A673 (cell line): ENCODE data around the gene DUS2. TPM values are rescaled to one million over a fixed set of nuclear protein-coding genes. Genes with fewer than 3 reads are reported as not detected.

Experiments used
- BruUV-seq: library from RNA; stranded (reverse); fragments of 400-500 nt; replicated peaks from 2 replicates; lab custom pipeline; 2021; lab: Mats Ljungman, UMichigan
- CTCF ChIA-PET: fragments of 300-600 bp; sonication (Branson Sonifier 250); formaldehyde crosslinking; loops from one replicate; lab custom pipeline; 2022; ENCODE audit warnings: antibody characterized with exemption; lab: Charles Lee
- POLR2A ChIA-PET: fragments of 300-600 bp; sonication (Branson Sonifier 250); formaldehyde crosslinking; loops from one replicate; lab custom pipeline; 2022; ENCODE audit warnings: antibody characterized with exemption; ENCODE audit not compliant: low non-redundant PET; lab: Charles Lee
- DNase-seq: peaks from one replicate; pipeline ENCODE4 v3.0.0-alpha.2; 2015; ENCODE audit warnings: low spot score
- H3K27ac ChIP-seq: fragments of 200-600 bp; sonication (generic); 2 replicates; pipeline ENCODE4 v1.5.1; 2016; ENCODE audit warnings: mixed run types, low read depth, mild to moderate bottlenecking, mixed read lengths, antibody characterized with exemption, low read length; ENCODE audit not compliant: poor library complexity, severe bottlenecking
- H3K27me3 ChIP-seq: fragments of 200-600 bp; sonication (generic); replicated peaks from 2 replicates; pipeline ENCODE4 v1.6.1; 2017; ENCODE audit warnings: mixed run types, low read depth, mild to moderate bottlenecking, mixed read lengths, antibody characterized with exemption, low read length; ENCODE audit not compliant: insufficient read depth, poor library complexity
- H3K36me3 ChIP-seq: fragments of 200-600 bp; sonication (generic); 2 replicates; pipeline ENCODE4 v1.6.1; 2016; ENCODE audit warnings: mixed run types, mild to moderate bottlenecking, mixed read lengths, antibody characterized with exemption, low read length; ENCODE audit not compliant: insufficient read depth, poor library complexity, severe bottlenecking
- H3K4me1 ChIP-seq: fragments of 200-600 bp; sonication (generic); 2 replicates; pipeline ENCODE4 v1.6.1; 2017; ENCODE audit warnings: mixed run types, mild to moderate bottlenecking, mixed read lengths, antibody characterized with exemption, low read length; ENCODE audit not compliant: insufficient read depth, poor library complexity, severe bottlenecking
- H3K4me3 ChIP-seq: fragments of 200-600 bp; sonication (generic); 2 replicates; pipeline ENCODE4 v1.5.1; 2016; ENCODE audit warnings: low read depth, mixed run types, mild to moderate bottlenecking, mixed read lengths, low read length; ENCODE audit not compliant: poor library complexity, severe bottlenecking
- H3K9me3 ChIP-seq: fragments of 200-600 bp; sonication (generic); 2 replicates; pipeline ENCODE4 v1.6.1; 2016; ENCODE audit warnings: mixed run types, low read depth, mild to moderate bottlenecking, mixed read lengths, antibody characterized with exemption, low read length; ENCODE audit not compliant: poor library complexity, severe bottlenecking
- EZH2 ChIP-seq: fragments of 200-600 bp; sonication (generic); IDR thresholded peaks from 2 replicates; pipeline ENCODE4 v1.6.1; 2017; ENCODE audit warnings: borderline replicate concordance, low read depth, mild to moderate bottlenecking, mixed read lengths, antibody characterized with exemption, low read length; ENCODE audit not compliant: poor library complexity, severe bottlenecking
- intact Hi-C: fragments of 100-400 bp; cut with micrococcal nuclease; formaldehyde crosslinking; loops from one replicate; pipeline ENCODE4 v1.10.0; 2022; ENCODE audit not compliant: unreplicated experiment
- total RNA-seq: library from RNA; stranded (reverse); gene quantifications from 2 replicates; pipeline ENCODE4 v1.2.3, GENCODE V29; 2021
- TF ChIP-seq, protein P1 (sequence below): fragments of 300-800, 200-600 bp; sonication (generic); conservative IDR thresholded peaks from 2 replicates; pipeline ENCODE4 v1.5.1; 2017; ENCODE audit warnings: low read depth, mild to moderate bottlenecking, antibody characterized with exemption, low read length, moderate library complexity, mixed read lengths

DUS2 gene
- total RNA-seq, 1 experiment from 2014 or later: 19.7 TPM

DNA sequence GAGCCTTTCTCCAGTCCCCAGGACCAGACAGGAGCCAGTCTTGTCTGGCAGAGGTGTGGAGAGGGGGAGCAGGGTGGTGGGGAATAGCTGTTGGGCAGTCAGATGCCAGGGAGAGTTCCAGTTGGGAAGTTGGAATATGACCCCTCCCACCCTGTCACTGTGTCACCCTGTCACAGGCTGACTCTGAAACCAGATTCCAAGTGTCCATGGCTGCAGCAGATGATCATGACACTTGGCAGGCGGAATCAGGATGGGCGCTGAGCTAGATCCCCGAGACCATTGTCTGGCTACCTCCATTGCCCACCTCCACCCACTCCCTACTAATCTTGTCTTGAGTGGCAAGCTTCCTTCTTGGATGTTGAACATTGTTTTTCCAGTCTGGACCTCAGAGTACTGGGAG is 52.9 kb downstream of the DUS2 start:
- H3K27me3 ChIP-seq: no peaks in the 10 kb centered on the region
- no peak overlapping the region for H3K4me3 ChIP-seq
- H3K9me3 ChIP-seq: no peaks in the 10 kb centered on the region
- no TSS peak for BruUV-seq
- POLR2A ChIA-PET: no interaction called here
- H3K27ac ChIP-seq: no peak overlapping the region
- no peaks in the 10 kb centered on the region for H3K4me1 ChIP-seq
- DNase-seq: no peak
- CTCF ChIA-PET: no interaction called here
- intact Hi-C loops: no loop called here
- TF ChIP-seq EZH2: no peak
- TF ChIP-seq, protein P1, sequence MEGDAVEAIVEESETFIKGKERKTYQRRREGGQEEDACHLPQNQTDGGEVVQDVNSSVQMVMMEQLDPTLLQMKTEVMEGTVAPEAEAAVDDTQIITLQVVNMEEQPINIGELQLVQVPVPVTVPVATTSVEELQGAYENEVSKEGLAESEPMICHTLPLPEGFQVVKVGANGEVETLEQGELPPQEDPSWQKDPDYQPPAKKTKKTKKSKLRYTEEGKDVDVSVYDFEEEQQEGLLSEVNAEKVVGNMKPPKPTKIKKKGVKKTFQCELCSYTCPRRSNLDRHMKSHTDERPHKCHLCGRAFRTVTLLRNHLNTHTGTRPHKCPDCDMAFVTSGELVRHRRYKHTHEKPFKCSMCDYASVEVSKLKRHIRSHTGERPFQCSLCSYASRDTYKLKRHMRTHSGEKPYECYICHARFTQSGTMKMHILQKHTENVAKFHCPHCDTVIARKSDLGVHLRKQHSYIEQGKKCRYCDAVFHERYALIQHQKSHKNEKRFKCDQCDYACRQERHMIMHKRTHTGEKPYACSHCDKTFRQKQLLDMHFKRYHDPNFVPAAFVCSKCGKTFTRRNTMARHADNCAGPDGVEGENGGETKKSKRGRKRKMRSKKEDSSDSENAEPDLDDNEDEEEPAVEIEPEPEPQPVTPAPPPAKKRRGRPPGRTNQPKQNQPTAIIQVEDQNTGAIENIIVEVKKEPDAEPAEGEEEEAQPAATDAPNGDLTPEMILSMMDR: no peak
- H3K36me3 ChIP-seq: peaks cover 7% of the 10 kb centered on the region

DNA sequence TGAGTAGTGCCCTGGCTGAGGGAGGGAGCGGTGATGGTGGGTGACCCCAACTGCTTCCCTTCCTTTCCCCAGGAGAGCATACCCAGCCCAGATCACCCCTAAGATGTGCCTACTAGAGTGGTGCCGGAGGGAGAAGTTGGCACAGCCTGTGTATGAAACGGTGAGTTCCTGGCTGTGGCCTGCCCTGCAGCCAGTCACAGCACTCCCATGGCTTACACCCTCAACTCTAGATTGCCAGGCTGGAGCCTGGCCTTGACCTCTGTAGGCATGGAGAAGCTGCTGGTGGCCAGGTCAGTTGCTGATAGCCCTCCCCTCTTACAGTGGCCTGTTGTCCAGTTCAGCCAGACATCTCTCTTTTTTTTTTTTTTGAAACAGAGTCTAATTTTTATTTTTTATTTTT is 53.5 kb downstream of the DUS2 start:
- Histone ChIP-seq H3K36me3 (peaks cover 7% of the 10 kb centered on the region), H3K27me3 (no peaks in the 10 kb centered on the region), H3K9me3 (no peaks in the 10 kb centered on the region), H3K4me1 (no peaks in the 10 kb centered on the region), H3K27ac (no peak overlapping the region), H3K4me3 (no peak overlapping the region)
- POLR2A ChIA-PET: no interaction called here
- TF ChIP-seq, protein P1: no peak
- TF ChIP-seq EZH2: no peak
- no peak for DNase-seq
- BruUV-seq: no TSS peak
- intact Hi-C loops: no loop called here
- CTCF ChIA-PET: no interaction called here

DNA sequence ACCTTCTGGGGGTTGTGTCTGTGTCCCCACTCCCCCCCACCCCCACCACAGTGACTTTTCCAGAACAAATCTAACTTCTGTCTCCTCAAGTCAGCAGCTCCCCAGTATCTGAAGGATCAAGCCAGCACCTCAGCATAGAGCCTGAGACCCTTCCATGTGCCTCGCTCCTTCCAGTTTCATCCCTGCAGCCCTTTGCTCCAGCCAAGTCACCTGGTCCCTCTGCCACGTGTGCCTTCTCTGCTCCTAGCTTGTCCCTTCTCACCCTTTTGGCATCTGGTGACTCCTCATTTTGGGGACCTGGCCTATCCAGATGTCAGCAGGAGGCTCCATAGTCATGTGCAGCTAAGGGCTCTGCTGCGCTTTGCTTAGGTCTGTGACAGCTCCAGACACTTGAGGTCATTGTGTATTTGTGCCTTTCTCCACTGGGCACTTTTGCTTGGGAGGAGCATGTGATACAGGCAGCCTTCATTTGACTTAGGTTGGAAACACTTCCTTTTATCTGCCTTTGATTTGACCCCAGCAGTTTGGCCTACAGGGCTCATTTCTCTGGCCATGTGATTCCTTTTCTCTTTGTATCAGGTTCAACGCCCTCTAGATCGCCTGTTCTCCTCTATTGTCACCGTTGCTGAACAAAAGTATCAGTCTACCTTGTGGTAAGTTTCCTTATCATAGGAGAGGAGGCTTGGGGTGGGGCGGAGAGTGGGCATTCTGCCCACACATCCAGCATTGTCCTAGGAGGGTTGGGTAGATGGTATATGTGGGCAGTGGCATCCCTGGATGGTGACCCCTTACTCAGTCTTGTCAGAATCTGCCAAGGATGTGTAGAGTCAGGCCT is 55.0 kb downstream of the DUS2 start:
- ChIA-PET POLR2A (interaction anchor here (0.6 kb wide), 1 partner anchor 59 kb away, joined by 5 read pairs; no protein-coding TSS in a partner anchor), CTCF (no interaction called here)
- no TSS peak for BruUV-seq
- Histone ChIP-seq H3K36me3 (peaks cover 7% of the 10 kb centered on the region), H3K4me1 (no peaks in the 10 kb centered on the region), H3K4me3 (no peak overlapping the region), H3K27ac (no peak overlapping the region), H3K9me3 (no peaks in the 10 kb centered on the region), H3K27me3 (no peaks in the 10 kb centered on the region)
- intact Hi-C loops: no loop called here
- no peak for DNase-seq
- TF ChIP-seq EZH2: no peak
